H1 (cell line): ENCODE measurements around the gene ENTREP1. TPM values are rescaled to one million over a fixed set of nuclear protein-coding genes. Genes with fewer than 3 reads are reported as not detected.

Source experiments
- CTCF ChIA-PET: fragments of 300-600 bp; sonication (Branson Sonifier 250); formaldehyde crosslinking; loops from one replicate; lab custom pipeline; 2021; ENCODE audit not compliant: partially characterized antibody; lab: Charles Lee
- POLR2A ChIA-PET: fragments of 300-600 bp; sonication (Branson Sonifier 250); formaldehyde crosslinking; loops from one replicate; lab custom pipeline; 2021; ENCODE audit warnings: inconsistent platforms; ENCODE audit not compliant: partially characterized antibody; lab: Charles Lee
- DNase-seq, 2 experiments: peaks; one replicate each; pipeline versions ENCODE4 v3.0.0 to v3.0.0-alpha.2; 2010 to 2022; ENCODE audit warnings: low spot score in 2 of 2, low read depth in 1 of 2, mixed read lengths in 1 of 2
- FAIRE-seq: peaks from 2 replicates; lab custom pipeline; 2011; peaks lifted over from hg19 to GRCh38; lab: Jason Lieb, UNC
- H2AFZ ChIP-seq: 2 replicates; pipeline ENCODE4 v1.8.1; 2012; ENCODE audit warnings: low read length, inconsistent platforms
- H2AK5ac ChIP-seq: 2 replicates; pipeline ENCODE4 v1.6.1; 2013; ENCODE audit warnings: low read depth, low read length
- H2BK120ac ChIP-seq: replicated peaks from 2 replicates; pipeline ENCODE3; 2013; ENCODE audit warnings: low read depth, low read length, inconsistent platforms
- H2BK12ac ChIP-seq: 2 replicates; pipeline ENCODE4 v1.6.1; 2013; ENCODE audit warnings: low read depth, low read length
- H2BK15ac ChIP-seq: 2 replicates; pipeline ENCODE4 v1.6.1; 2013; ENCODE audit warnings: low read length
- H2BK20ac ChIP-seq: 2 replicates; pipeline ENCODE4 v1.6.1; 2013; ENCODE audit warnings: low read length
- H2BK5ac ChIP-seq: 2 replicates; pipeline ENCODE4 v1.6.1; 2013; ENCODE audit warnings: low read depth, low read length
- H3K14ac ChIP-seq: 2 replicates; pipeline ENCODE4 v1.6.1; 2013; ENCODE audit warnings: inconsistent platforms; ENCODE audit not compliant: insufficient read length
- H3K18ac ChIP-seq: 2 replicates; pipeline ENCODE4 v1.6.1; 2013; ENCODE audit warnings: low read length; ENCODE audit errors: extremely low read depth
- H3K23ac ChIP-seq: 2 replicates; pipeline ENCODE4 v1.6.1; 2013; ENCODE audit warnings: inconsistent platforms; ENCODE audit not compliant: insufficient read length
- H3K23me2 ChIP-seq: 2 replicates; pipeline ENCODE4 v1.6.1; 2013; ENCODE audit warnings: low read depth, low read length
- H3K27ac ChIP-seq: 2 replicates; pipeline ENCODE4 v1.6.1; 2011; ENCODE audit warnings: low read depth, low read length, inconsistent platforms
- H3K27me3 ChIP-seq, 4 experiments: replicated peaks in 1 of 4; 1 replicate in 1 of 4; 2 replicates in 3 of 4; pipeline versions ENCODE4 v1.6.1 to v1.8.1; 2011 to 2013; ENCODE audit warnings: low read length in 3 of 4, mild to moderate bottlenecking in 3 of 4, inconsistent platforms in 2 of 4, mixed read lengths in 2 of 4, moderate library complexity in 1 of 4; ENCODE audit not compliant: control insufficient read depth in 3 of 4, insufficient read depth in 3 of 4; ENCODE audit errors: extremely low read depth in 1 of 4
- H3K36me3 ChIP-seq, 4 experiments: 2 replicates each; pipeline versions ENCODE4 v1.6.1 to v1.8.1; 2011 to 2013; ENCODE audit warnings: mild to moderate bottlenecking in 4 of 4, low read length in 3 of 4, moderate library complexity in 2 of 4, control low read depth in 1 of 4, inconsistent platforms in 1 of 4; ENCODE audit not compliant: insufficient read depth in 4 of 4, control insufficient read depth in 2 of 4
- H3K4ac ChIP-seq: replicated peaks from 2 replicates; pipeline ENCODE3; 2013; ENCODE audit warnings: low read length, low read depth, mixed read lengths, inconsistent platforms; ENCODE audit not compliant: insufficient read length
- H3K4me1 ChIP-seq, 4 experiments: replicated peaks in 1 of 4; 1 replicate in 1 of 4; 2 replicates in 3 of 4; pipeline versions ENCODE4 v1.6.1 to v1.8.1; 2011 to 2013; ENCODE audit warnings: low read length in 3 of 4, inconsistent platforms in 2 of 4, mixed read lengths in 1 of 4; ENCODE audit not compliant: insufficient read depth in 4 of 4, control insufficient read depth in 3 of 4
- H3K4me2 ChIP-seq, 2 experiments: 2 replicates each; pipeline versions ENCODE4 v1.6.1 to v1.8.1; 2011 to 2013; ENCODE audit warnings: low read depth in 2 of 2, low read length in 2 of 2, control low read depth in 1 of 2, inconsistent platforms in 1 of 2, mild to moderate bottlenecking in 1 of 2; ENCODE audit not compliant: insufficient read depth in 1 of 2
- H3K4me3 ChIP-seq, 4 experiments: fragments of 200-600, 300-600 bp in 1 of 4; sonication (generic), shearing (Covaris generic), sonication (Bioruptor Twin) in 1 of 4; 2 replicates each; pipeline versions ENCODE4 v1.5.1 to v1.8.1; 2011 to 2016; ENCODE audit warnings: low read length in 4 of 4, low read depth in 3 of 4, control low read depth in 2 of 4, inconsistent platforms in 2 of 4, mild to moderate bottlenecking in 2 of 4, mixed read lengths in 1 of 4, moderate library complexity in 1 of 4; ENCODE audit not compliant: insufficient read depth in 2 of 4; ENCODE audit errors: extremely low read depth in 1 of 4
- H3K56ac ChIP-seq: replicated peaks from 2 replicates; pipeline ENCODE3; 2013; ENCODE audit warnings: low read depth, mild to moderate bottlenecking, mixed read lengths, low read length, inconsistent platforms; ENCODE audit not compliant: insufficient read length
- H3K79me1 ChIP-seq: 2 replicates; pipeline ENCODE4 v1.6.1; 2013; ENCODE audit warnings: low read depth, low read length, control low read depth
- H3K79me2 ChIP-seq, 2 experiments: 2 replicates each; pipeline versions ENCODE4 v1.6.1 to v1.8.1; 2012 to 2013; ENCODE audit warnings: low read length in 2 of 2, mild to moderate bottlenecking in 2 of 2, inconsistent platforms in 1 of 2; ENCODE audit not compliant: insufficient read depth in 2 of 2, control insufficient read depth in 1 of 2
- H3K9ac ChIP-seq, 4 experiments: replicated peaks in 1 of 4; 1 replicate in 1 of 4; 2 replicates in 3 of 4; pipeline versions ENCODE4 v1.6.1 to v1.8.1; 2011 to 2013; ENCODE audit warnings: low read depth in 3 of 4, low read length in 3 of 4, control low read depth in 2 of 4, mild to moderate bottlenecking in 2 of 4, moderate library complexity in 2 of 4, inconsistent platforms in 1 of 4; ENCODE audit errors: extremely low read depth in 1 of 4
- H3K9me3 ChIP-seq, 2 experiments: 2 replicates each; pipeline versions ENCODE4 v1.6.1 to v1.8.1; 2012 to 2013; ENCODE audit warnings: mild to moderate bottlenecking in 2 of 2, moderate library complexity in 2 of 2, control low read depth in 1 of 2, inconsistent platforms in 1 of 2, low read depth in 1 of 2, low read length in 1 of 2, mixed read lengths in 1 of 2; ENCODE audit not compliant: insufficient read depth in 2 of 2
- H4K20me1 ChIP-seq, 2 experiments: replicated peaks in 1 of 2; 2 replicates each; pipeline versions ENCODE3 to v1.8.1; 2011 to 2013; ENCODE audit warnings: inconsistent platforms in 2 of 2, low read length in 2 of 2, mild to moderate bottlenecking in 1 of 2; ENCODE audit not compliant: insufficient read depth in 2 of 2, control insufficient read depth in 1 of 2
- H4K5ac ChIP-seq: 2 replicates; pipeline ENCODE4 v1.6.1; 2013; ENCODE audit warnings: low read length, low read depth, mixed read lengths, inconsistent platforms; ENCODE audit not compliant: insufficient read length
- H4K8ac ChIP-seq: 2 replicates; pipeline ENCODE4 v1.8.0; 2013; ENCODE audit warnings: mild to moderate bottlenecking, moderate library complexity, low read length, inconsistent platforms; ENCODE audit not compliant: insufficient read depth; ENCODE audit errors: extremely low read depth
- H4K91ac ChIP-seq: replicated peaks from 2 replicates; pipeline ENCODE3; 2013; ENCODE audit warnings: low read length, mixed read lengths, inconsistent platforms; ENCODE audit not compliant: insufficient read length
- JUN ChIP-seq: IDR thresholded peaks from 2 replicates; pipeline ENCODE4 v1.6.1; 2011; ENCODE audit warnings: low read depth, mild to moderate bottlenecking, improper control_type of control experiment, low read length
- TBP ChIP-seq: IDR thresholded peaks from 2 replicates; pipeline ENCODE4 v1.6.1; 2011; ENCODE audit warnings: low read depth, low read length, improper control_type of control experiment
- WGBS, 2 experiments: shearing (Covaris generic) in 1 of 2; methylation state at CpG; one replicate each; pipeline versions ENCODE4 v1.1.6 to v1.1.7; 2013 to 2015; ENCODE audit warnings: low lambda C conversion rate in 2 of 2, mixed read lengths in 2 of 2, inconsistent platforms in 1 of 2, low coverage in 1 of 2, missing lambda C conversion rate in 1 of 2; ENCODE audit not compliant: insufficient replicate concordance in 2 of 2, insufficient coverage in 1 of 2, insufficient read length in 1 of 2; ENCODE audit errors: extremely low coverage in 1 of 2, missing lambda C conversion rate in 1 of 2; 5-methylcytosine and 5-hydroxymethylcytosine counted together
- polyA plus RNA-seq, 7 experiments: library from polyadenylated mRNA; depleted of rRNA in 3 of 7; stranded (reverse) in 5 of 7; unstranded in 2 of 7; fragments of >200 nt in 5 of 7; fragments of 200-250 nt in 2 of 7; gene quantifications; 1 replicate in 5 of 7; 2 replicates in 1 of 7; 4 replicates in 1 of 7; pipeline versions ENCODE4 v1.2.1 to v1.2.3, GENCODE V29; 2011 to 2013; ENCODE audit warnings: missing spikeins in 2 of 7, mixed read lengths in 2 of 7
- total RNA-seq: library from RNA; stranded (reverse); fragmentation: NEBNext Ultra II Directional; extraction: Animal tissue kit (Norgen Biotek cat#: 25700); gene quantifications from 2 replicates; pipeline ENCODE4 v1.2.1, GENCODE V29; 2021

Gene ENTREP1
- total and polyA plus RNA-seq, 2 of the 8 experiments (the other 6 are each of a cell fraction or from before 2014, with no cell fraction given), result 15.3 to 25.0 TPM

- Histone ChIP-seq H2BK120ac (no peak overlapping the region), H3K27me3 (no peaks in the 10 kb centered on the region), H2BK20ac (no peak overlapping the region), H4K91ac (no peak overlapping the region), H3K36me3 (no peaks in the 10 kb centered on the region; a peak in 1 of 8 replicates), H3K79me1 (no peaks in the 10 kb centered on the region; the same call in 1 of the 2 replicates), H3K27ac (no peak overlapping the region), H2BK5ac (peak overlapping the region; percentile 69), H3K4me2 (no peak overlapping the region), H3K14ac (no peak overlapping the region), H3K9me3 (no peaks in the 10 kb centered on the region), H3K18ac (no peak overlapping the region), H4K8ac (no peak overlapping the region), H3K4me1 (peaks cover 0 to 7% (median 3%) of the 10 kb centered on the region in 4 experiments; a peak in 4 of 7 replicates), H3K4ac (no peak overlapping the region), H2AFZ (no peak overlapping the region), H3K56ac (no peak overlapping the region), H4K5ac (no peak overlapping the region), H4K20me1 (no peaks in the 10 kb centered on the region), H3K23ac (no peak overlapping the region), H2BK12ac (no peak overlapping the region; the same call in 1 of the 2 replicates), H3K23me2 (no peaks in the 10 kb centered on the region; the same call in 1 of the 2 replicates), H2BK15ac (0 out of 2 replicates have a peak overlapping the region, but pooled peaks have one; percentile 62), H3K9ac (no peak overlapping the region), H3K79me2 (0 out of 4 replicates have a peak, but pooled peaks cover 0 to 3% of the 10 kb centered on the region in 2 experiments), H2AK5ac (no peak overlapping the region), H3K4me3 (no peak overlapping the region)
- TF ChIP-seq TBP (no peak), JUN (no peak)
- no peak for DNase-seq
- WGBS, 2 experiments, result 90% methylated on average over 6 of the region's 6 CpGs; no CpG with 5 or more reads in 1 of the 2 experiments
- no peak for FAIRE-seq
- CTCF ChIA-PET, result interaction anchor here (0.8 kb wide), 2 partner anchors 16 to 154 kb away, joined by 3 read pairs; no protein-coding TSS in a partner anchor
- POLR2A ChIA-PET, result interaction anchor here (3.0 kb wide), 1 partner anchor 11 kb away, joined by 15 read pairs; no protein-coding TSS in a partner anchor
Observed at GRCh38 chr9:69346596-69347390, 21.8 kb downstream of the ENTREP1 start.
